Loucy (cell line): ENCODE measurements around the gene GLDN.

Experiments
- EZH2phosphoT487 ChIP-seq: fragments of 200-600 bp; IDR thresholded peaks from 2 replicates; pipeline ENCODE4 v1.6.1; 2018; ENCODE audit warnings: antibody characterized with exemption, mild to moderate bottlenecking, moderate library complexity, borderline replicate concordance
- TF ChIP-seq, protein P1 (sequence below): fragments of 200-600 bp; sonication (generic); conservative IDR thresholded peaks from 2 replicates; pipeline ENCODE4 v1.5.1; 2014; ENCODE audit warnings: mild to moderate bottlenecking, antibody characterized with exemption, low read length

DNA sequence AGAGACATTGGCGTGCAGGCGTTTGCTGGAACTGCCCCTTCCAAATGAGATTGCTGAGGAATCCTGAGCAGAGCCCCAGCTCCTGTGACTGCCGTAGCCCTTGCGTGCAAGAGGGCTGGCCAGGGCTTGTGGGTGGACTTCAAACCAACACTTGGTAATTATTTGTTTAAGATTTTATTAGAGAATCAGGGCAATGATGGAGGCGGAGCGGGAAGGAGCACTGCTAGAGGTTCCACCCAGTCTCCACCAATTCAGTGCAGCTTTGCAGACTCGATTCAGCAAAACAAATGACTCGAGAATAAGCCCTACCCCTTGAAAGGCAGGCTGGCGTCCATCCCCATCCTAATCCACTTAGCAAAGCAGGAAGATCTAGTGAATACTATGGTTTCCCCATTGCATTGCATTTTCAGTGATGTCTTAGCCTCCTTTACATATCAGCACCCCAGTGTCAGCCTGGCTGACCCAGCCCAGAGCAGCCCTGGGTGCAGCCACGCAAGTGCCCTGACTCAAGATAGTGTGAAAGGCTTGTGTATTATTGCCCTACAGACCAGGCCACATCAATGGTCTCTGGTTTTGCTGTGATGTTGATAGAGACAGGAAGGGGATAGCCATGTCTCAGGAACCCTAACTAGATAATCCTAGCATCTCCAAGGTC, 26.0 kb downstream of the GLDN start:
- TF ChIP-seq, protein P1, sequence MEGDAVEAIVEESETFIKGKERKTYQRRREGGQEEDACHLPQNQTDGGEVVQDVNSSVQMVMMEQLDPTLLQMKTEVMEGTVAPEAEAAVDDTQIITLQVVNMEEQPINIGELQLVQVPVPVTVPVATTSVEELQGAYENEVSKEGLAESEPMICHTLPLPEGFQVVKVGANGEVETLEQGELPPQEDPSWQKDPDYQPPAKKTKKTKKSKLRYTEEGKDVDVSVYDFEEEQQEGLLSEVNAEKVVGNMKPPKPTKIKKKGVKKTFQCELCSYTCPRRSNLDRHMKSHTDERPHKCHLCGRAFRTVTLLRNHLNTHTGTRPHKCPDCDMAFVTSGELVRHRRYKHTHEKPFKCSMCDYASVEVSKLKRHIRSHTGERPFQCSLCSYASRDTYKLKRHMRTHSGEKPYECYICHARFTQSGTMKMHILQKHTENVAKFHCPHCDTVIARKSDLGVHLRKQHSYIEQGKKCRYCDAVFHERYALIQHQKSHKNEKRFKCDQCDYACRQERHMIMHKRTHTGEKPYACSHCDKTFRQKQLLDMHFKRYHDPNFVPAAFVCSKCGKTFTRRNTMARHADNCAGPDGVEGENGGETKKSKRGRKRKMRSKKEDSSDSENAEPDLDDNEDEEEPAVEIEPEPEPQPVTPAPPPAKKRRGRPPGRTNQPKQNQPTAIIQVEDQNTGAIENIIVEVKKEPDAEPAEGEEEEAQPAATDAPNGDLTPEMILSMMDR, result no peak
- no peak for TF ChIP-seq EZH2phosphoT487
